Parathyroid adenoma (tissue), 2 donors: ENCODE data around the gene CRLF1.

Experiments
- H2AFZ ChIP-seq: fragments of 300-600 bp; sonication (generic); one replicate; pipeline ENCODE4 v1.7.0; 2017; ENCODE audit warnings: antibody characterized with exemption, mild to moderate bottlenecking
- H3K27ac ChIP-seq: fragments of 300-600 bp; sonication (generic); one replicate; pipeline ENCODE4 v1.7.0; 2017
- H3K27me3 ChIP-seq: fragments of 300-600 bp; sonication (generic); one replicate; pipeline ENCODE4 v1.7.0; 2017; ENCODE audit warnings: low read length; ENCODE audit not compliant: control insufficient read depth, insufficient read depth
- H3K36me3 ChIP-seq: fragments of 300-600 bp; sonication (generic); one replicate; pipeline ENCODE4 v1.7.0; 2017; ENCODE audit warnings: low read length; ENCODE audit not compliant: control insufficient read depth, insufficient read depth
- H3K4me1 ChIP-seq: fragments of 300-600 bp; sonication (generic); one replicate; pipeline ENCODE4 v1.7.0; 2017; ENCODE audit warnings: control low read depth
- H3K4me2 ChIP-seq: fragments of 300-600 bp; sonication (generic); one replicate; pipeline ENCODE4 v1.7.0; 2017; ENCODE audit warnings: low read length
- H3K4me3 ChIP-seq: fragments of 300-600 bp; sonication (generic); one replicate; pipeline ENCODE4 v1.7.0; 2017; ENCODE audit warnings: low read depth, low read length
- H3K79me2 ChIP-seq: fragments of 300-600 bp; sonication (generic); one replicate; pipeline ENCODE4 v1.7.0; 2017; ENCODE audit warnings: control low read depth
- H3K9ac ChIP-seq: fragments of 300-600 bp; sonication (generic); one replicate; pipeline ENCODE4 v1.7.0; 2017; ENCODE audit warnings: mild to moderate bottlenecking
- H3K9me3 ChIP-seq: fragments of 300-600 bp; sonication (generic); one replicate; pipeline ENCODE4 v1.7.0; 2017; ENCODE audit warnings: low read length; ENCODE audit not compliant: control insufficient read depth
- CTCF ChIP-seq: fragments of 300-600 bp; sonication (generic); IDR thresholded peaks from one replicate; pipeline ENCODE4 v1.7.0; 2017; ENCODE audit warnings: antibody characterized with exemption, mild to moderate bottlenecking
- donor health status: primary hyperparathyroidism.

CRLF1 gene

GRCh38 chr19:18605546-18606280 lies 886 bp downstream of the CRLF1 start:
- Histone ChIP-seq H3K4me2 (no peak overlapping the region), H3K4me1 (peaks cover 7% of the 10 kb centered on the region), H3K27ac (no peak overlapping the region), H3K79me2 (no peaks in the 10 kb centered on the region), H3K36me3 (no peaks in the 10 kb centered on the region), H3K27me3 (peaks cover 9% of the 10 kb centered on the region), H2AFZ (no peak overlapping the region), H3K4me3 (no peak overlapping the region), H3K9ac (no peak overlapping the region), H3K9me3 (no peaks in the 10 kb centered on the region)
- TF ChIP-seq CTCF, result no peak

DNA sequence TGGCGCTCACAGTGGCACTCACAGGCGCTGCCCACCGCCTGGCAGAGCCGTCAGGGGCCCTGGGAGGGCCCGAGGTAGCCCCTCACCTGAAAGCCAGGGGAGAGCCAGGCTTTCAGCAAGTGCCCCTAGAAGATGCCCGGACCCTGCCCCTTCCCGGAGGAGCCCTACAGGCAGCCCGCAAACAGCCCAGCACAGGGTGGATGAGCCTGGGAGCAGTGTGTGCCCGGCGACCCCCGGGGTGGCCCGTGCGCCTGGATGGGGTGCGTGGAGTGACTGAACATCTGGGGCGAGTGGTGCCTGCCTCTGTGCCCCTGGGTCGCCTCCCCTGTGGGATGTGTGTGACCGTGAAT lies 1.4 kb downstream of the CRLF1 start:
- Histone ChIP-seq H3K9me3 (no peaks in the 10 kb centered on the region), H3K27ac (no peak overlapping the region), H3K4me3 (no peak overlapping the region), H3K27me3 (peaks cover 9% of the 10 kb centered on the region), H3K4me1 (peaks cover 7% of the 10 kb centered on the region), H3K9ac (no peak overlapping the region), H3K36me3 (no peaks in the 10 kb centered on the region), H2AFZ (no peak overlapping the region), H3K4me2 (no peak overlapping the region), H3K79me2 (no peaks in the 10 kb centered on the region)
- no peak for TF ChIP-seq CTCF

DNA sequence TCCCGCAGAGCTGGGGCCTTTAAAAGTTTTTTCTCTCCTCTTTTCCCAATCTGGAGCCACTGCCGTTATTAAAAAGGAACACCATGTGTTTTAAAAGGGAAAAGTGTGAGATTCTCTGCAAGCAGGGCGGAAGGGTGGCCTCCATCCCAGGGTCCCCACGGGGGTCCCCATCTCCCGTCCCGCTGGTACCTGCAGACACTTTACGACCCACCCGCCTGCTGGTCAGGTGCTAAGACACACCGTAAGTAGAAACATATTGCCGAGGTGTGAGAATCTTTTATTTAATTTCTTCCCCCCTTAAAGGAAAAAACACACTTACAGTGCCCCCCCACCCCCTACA lies 1.8 kb downstream of the CRLF1 start:
- H3K4me1 ChIP-seq, result peaks cover 7% of the 10 kb centered on the region
- peaks cover 9% of the 10 kb centered on the region for H3K27me3 ChIP-seq
- H3K36me3 ChIP-seq, result no peaks in the 10 kb centered on the region
- no peak overlapping the region for H3K4me3 ChIP-seq
- H3K27ac ChIP-seq, result no peak overlapping the region
- H3K9ac ChIP-seq, result no peak overlapping the region
- H2AFZ ChIP-seq, result no peak overlapping the region
- H3K4me2 ChIP-seq, result no peak overlapping the region
- no peaks in the 10 kb centered on the region for H3K79me2 ChIP-seq
- no peaks in the 10 kb centered on the region for H3K9me3 ChIP-seq
- no peak for TF ChIP-seq CTCF

- Histone ChIP-seq H3K27ac (no peak overlapping the region), H3K27me3 (peaks cover 9% of the 10 kb centered on the region), H3K4me3 (no peak overlapping the region), H3K79me2 (no peaks in the 10 kb centered on the region), H3K4me2 (no peak overlapping the region), H3K9ac (no peak overlapping the region), H3K9me3 (no peaks in the 10 kb centered on the region), H3K36me3 (no peaks in the 10 kb centered on the region), H3K4me1 (peaks cover 7% of the 10 kb centered on the region), H2AFZ (no peak overlapping the region)
- no peak for TF ChIP-seq CTCF
These were observed 2.4 kb downstream of the CRLF1 start for GRCh38 chr19:18603958-18604819.
